GM19438 (cell line): ENCODE measurements around the gene KCNIP4.

ENCODE experiments used
- ATAC-seq: cut with Tn5 transposase; IDR thresholded peaks from one replicate; pipeline ENCODE4 v1.9.1; 2021; ENCODE audit warnings: low read depth; ENCODE audit not compliant: unreplicated experiment

Gene KCNIP4

DNA sequence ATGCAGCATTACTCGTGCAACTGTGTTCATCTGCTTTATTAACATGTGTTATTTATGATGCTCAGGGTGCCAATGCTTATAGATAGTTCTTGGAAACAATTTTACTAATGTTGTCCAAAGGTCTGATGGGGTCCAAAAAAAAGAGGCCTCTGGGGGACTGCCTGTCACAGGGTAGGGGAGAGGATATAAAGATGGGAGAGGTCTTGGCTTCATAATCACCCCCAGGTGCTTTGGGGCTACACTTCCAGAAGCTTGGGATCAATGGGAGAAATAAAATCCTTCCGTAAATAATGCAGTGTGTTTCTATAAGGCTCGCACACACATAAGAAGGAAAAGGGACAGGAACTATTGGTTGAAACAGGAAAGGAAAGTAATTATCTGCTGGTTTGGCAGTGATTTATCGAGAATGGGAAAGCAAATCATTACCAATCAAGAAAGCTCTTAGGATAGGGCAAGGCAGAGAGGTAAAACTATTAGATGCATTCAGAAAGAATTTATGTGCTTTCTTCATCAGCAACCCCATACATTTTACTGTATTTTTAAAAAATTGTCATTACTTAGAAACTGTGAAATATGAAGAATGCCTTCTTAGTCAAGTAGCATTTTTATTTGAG is 677.0 kb downstream of the KCNIP4 start:
- no peak for ATAC-seq

DNA sequence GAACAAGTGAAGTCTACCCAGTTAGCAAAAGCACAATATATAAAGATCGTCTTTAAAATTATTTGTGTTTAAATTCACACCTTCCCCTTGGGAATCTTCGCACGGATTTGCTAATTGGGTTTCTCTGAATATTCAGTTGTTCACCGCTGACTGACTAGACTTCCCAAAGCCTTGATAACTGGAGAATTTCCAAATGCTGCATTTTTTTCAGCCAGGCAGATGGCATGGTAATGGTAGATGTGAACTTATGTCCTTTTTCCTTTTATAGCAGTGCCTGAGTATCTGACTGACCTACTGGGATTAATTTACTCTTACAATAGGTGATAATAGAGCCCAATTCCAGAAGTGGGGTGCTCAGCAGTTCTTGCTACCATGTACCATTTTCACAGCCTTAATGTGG is 700.2 kb downstream of the KCNIP4 start:
- ATAC-seq: no peak

DNA sequence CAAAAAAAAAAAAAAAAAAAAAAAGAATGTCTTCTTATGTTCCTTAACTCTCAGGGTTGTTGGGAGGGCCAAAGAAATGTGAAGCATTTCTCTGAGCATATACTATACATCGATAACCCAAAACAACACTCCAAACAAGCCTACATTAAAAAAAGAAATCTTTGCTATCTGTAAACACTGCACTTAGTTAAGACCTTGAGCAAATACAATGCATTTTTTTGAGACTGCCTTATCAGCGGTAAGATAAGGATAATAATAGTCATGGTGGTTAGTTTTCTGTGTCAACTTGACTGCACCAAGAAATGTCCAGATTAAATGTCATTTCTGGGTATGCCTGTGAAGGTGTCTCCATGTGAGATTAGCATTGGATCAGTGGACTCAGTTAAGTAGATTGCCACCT is 706.4 kb downstream of the KCNIP4 start:
- no peak for ATAC-seq

DNA sequence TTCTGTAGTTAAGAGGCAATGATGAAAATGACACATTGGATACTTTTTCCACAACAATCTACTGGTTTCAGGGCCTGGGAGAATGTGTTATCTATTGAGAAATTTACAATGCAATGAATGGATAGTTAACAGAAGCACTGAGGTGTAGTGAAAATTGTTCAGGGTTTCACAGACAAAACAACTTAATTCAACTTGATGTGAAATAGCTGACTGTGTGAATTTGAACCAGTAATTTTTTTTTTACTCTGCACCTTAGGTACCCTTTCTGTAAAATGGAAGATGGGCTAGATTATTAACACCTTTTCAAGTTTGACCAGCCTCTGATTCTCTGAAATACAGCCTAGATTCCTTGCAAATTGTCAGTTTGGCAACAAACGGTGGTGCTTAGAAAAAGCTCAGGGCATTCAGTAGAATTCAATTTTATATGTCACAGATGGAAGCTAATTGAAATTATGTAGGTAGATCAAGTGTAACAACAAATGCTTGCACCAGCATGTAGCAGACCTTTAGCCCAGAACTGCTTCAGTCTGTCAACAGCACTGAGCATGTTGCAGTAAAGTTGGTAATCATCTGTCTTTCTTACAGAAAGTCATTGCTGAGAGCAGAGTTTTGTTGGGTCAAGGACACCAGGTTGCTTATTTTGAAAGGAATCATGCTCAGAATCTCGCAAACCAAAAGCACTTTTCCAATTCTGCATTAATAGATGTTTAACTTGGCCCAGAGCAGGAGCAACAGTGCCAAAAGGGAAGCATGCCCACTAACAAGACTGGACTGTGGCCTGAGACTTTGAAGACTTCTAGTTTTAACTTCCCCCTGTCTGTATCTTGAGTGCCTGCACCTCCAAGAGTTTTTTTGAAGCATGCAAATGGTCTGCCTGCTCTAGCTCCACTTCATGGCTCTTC is 721.7 kb downstream of the KCNIP4 start:
- no peak for ATAC-seq

DNA sequence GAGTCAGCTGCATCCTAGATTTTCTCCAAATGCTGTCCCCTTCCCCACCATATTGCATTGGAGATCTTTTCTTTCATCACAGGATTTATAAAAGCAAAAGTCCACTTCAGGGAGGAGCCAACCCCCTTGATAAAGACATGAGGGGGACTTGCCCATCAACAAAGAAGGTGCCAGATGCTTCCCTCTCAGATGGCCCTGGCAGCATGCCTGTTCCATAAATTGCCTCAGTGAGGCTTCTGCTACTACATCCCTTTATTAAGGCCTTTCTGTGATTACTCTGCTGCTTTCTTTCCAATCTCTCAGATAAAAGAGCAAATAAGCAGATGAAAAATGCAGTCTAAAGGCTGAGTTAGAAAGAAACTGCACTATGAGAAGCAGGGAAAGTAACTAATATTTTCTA is 736.7 kb downstream of the KCNIP4 start:
- no peak for ATAC-seq

DNA sequence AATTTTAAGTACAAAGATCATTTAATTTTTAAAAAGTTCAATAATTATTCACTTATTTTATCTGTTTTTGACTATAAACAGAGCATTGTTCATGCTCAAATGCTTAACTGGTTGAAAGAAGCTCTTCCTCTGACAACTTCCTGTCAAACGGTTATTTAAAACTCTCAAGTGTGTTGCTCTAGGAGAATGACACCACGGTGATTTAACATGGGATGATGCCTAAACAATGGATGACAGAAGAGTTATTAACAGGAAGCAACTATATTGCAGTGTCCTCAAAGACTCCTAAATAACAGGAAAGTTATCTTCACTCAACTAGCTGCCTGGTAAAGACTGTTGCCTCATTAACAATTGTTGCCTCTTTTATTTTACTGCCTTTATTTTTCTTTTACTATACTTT is 738.7 kb downstream of the KCNIP4 start:
- ATAC-seq: no peak

DNA sequence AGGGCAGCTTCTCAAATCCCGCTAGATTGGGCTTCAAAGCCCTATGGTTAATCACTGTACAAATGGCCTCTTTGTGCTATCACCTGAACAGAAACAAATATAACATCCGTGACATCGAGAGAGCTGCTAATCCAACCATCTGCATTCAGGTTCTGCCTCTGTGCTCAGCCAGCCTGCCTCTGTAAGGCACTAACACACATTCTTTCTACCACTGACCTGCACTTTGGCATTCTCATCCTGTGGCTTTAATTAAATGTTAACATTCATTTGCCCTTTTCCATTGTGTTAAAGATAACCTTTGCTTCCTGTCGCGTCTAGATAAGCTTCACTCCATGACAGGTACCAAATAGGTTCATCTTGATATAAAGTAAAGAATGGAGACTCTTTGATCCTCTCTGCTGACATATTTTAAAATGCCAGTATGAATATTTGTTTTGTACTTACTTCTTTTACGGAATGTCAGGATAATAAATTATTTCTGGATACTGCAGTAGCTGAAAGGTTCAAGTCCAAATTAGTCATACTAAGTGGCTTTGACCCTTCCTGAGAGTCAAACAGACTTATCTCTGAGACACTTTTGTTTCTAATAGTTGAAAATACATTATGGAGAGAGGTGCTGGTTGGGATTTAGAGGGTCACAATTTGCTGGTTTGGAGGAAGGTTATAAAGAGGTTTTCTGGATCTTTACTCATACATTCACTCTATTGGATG is 742.6 kb downstream of the KCNIP4 start:
- ATAC-seq: no peak

DNA sequence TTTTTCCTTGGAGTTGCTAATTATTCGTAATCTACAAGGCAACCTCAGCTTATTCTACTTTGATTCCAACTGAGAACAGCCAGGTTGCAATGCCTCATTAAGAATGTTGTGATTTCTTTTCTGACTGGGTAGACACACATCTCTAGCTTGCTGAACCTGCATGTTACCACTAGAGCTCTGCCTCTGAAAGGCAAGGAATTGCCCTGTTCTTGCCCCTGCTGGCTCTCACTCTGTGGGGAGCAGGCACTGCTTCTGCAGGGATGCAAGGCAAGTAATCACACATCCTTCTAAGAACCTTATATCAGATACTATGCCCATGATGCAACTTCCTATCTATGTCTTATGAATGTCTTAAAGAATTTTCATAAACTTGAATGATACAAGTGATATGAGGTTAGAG is 745.2 kb downstream of the KCNIP4 start:
- no peak for ATAC-seq

DNA sequence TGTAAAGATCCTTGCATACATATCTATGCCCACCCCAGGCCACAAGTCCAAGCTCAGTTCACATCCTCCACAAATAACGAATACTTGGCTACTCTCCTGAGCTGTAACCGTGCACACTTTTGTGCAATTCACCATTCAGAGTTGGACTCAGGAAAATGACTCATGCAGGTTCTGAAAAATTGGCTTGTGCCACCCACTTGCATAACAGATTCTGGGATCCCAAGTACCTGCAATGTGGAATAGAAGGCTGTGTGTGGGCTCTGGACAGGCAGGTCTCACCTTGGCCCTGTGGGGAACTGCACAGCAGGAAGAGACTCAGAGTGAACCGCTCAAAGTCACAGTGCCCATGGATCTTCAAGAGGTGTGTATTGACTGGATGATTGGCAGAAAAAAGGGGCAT is 745.6 kb downstream of the KCNIP4 start:
- no peak for ATAC-seq

DNA sequence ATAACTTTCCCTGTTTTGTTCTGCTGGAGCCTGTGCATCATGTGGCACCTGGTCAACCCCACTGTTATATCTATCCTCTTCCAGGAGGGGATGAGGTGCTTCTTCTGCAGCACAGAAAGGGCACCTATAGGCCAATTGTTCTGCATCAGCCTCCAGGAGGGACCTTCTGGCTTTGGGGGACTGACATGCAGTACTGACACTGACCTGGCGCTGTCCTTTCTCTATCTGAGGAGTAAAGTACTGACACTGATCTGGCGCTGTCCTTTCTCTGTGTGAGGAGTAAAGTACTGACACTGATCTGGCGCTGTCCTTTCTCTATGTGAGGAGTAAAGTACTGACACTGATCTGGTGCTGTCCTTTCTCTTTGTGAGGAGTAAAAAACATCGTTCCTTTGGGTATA is 749.9 kb downstream of the KCNIP4 start:
- ATAC-seq: no peak

DNA sequence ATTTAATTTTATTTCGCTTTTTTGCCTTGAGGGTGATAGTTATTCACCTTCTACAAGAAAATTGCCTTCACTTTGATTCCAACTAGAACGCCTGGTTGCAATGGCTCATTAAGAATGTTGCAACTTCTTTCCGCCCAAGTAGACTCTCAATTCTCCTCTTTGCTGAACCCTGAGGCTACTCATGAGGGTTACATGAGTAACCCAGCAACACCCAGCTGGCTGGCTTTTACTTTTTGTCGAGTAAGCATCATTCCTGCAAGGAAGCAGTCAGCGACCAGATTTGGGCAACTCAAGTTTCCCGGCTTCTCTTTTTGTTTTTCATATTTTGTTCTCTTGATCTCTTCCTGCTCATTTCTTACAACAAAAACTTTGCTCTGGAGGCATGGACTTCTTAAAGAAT is 752.9 kb downstream of the KCNIP4 start:
- ATAC-seq: no peak

DNA sequence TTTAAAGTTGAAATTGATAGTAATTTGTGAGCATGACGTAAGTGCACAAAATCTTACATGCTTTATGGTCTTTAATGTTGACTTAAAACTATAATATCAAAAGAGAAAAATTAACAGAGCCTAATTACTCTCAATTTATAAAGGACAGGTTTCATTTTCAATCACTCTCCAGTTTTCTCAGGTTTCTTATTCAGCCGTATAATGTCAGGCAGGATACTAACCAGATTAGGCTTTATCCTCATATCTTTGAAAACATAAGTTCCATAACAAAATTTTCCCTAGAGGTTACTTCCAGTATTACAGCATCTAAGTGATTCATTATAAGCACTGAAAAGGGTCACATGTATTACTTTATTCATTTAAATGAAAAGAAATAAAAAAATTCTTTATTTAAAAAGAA is 756.2 kb downstream of the KCNIP4 start:
- ATAC-seq: no peak

DNA sequence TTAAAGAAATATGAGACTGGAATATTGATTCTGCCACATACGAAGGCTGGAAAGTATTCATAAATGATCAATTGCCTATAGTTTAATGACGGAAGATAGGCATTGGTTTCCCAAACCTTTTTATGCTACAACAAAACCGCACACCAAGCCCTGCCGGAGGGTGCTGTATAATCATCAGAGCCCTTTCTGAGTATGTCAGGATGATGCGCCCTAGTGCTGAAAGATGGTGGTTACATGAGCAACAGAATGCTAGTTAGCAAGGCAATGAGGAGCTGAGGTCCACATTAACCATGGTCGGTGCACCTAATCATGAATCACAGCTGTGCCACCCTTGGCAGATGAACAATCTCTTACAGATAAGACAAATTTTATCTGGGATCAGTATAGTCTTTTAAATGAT is 757.3 kb downstream of the KCNIP4 start:
- ATAC-seq: no peak

DNA sequence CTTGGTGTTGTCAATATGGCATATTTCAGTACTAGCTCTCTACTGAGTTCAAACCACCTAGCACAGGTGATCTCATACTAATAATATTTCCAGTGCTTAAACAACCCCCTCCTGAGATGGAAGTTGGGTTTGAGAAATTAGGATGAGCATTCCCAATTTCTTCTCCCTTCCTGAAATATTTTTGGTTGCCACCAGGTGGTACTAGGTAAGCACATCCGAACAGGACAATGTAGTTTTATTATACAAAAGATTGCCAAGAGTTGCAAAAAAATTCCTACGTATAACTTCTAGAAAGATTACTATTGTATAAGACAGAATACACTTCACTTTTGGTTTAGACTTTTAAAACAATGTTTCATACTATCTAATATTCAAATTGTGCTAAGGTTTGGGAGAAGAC is 763.8 kb downstream of the KCNIP4 start:
- ATAC-seq: no peak

DNA sequence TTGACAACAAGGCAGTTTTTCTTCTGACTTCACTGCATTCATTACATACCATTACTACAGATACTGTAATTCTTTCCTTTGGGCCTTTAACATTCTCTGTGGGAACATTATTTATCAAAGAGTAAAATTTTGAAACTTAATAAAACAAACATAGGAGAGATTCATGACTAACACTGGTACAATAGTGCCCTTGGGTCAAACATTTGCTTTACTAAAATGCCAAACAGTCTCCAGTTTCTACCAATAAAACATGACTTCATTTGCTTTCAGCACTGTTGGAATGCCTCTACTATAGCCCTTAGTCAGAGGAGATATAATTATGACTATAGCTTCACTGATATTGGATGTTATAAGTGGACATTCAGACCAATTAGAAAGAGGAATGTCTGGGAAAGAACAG is 766.9 kb downstream of the KCNIP4 start:
- ATAC-seq: no peak

DNA sequence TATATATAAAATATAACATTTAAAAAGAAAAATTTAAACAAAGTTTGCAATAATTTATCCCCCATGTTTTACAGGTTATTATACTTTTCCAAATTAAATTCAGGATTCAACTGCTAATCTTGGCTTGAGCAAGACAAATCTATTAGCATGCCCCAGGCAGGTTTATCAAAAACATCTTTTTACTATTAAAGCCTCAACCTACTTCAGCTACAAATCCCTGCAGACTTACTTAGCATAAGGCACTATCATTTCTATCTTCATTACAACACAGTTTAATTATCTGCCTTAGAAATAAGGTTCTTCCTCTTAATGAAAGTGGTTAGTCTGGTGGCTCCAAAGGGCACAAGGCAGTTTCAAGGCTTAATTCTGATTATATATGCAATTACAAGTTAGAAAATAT is 770.7 kb downstream of the KCNIP4 start:
- no peak for ATAC-seq

DNA sequence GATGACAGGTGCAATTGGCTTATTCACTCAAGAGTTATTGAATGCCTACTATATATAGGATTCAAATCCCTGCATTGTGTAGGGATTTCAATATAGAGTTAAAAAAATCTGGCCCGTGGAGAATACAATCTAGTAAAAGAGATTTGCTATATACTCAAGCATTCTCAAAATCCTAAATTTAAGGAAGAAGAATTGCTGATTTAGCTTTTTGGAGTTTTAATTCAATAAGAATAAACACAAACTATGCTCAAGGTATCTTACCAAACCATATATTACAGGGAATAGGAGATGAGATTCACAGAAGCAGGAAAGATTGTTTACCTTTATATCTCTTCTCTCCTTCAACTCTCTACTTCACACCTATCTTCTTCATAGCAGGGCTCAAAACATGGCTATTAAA is 771.5 kb downstream of the KCNIP4 start:
- ATAC-seq: no peak

DNA sequence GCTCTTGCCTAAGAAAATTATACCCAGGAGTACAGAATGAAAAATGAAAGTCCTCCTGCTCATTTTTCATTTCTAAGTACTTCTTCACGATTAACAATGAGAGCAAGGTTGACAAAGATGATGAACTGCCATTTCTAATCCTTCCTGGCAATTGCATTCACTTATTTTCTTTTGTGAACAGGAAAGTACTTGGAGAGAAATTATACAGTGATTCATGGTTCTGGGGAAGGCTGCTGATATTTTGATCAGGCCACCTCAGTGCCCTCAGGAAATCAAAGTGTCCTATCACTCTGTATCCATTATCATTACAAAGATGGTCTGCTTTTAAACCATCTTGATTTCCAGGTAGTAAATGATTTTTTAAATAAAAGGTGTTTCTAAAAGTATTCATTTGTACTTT is 780.9 kb downstream of the KCNIP4 start:
- ATAC-seq: no peak

DNA sequence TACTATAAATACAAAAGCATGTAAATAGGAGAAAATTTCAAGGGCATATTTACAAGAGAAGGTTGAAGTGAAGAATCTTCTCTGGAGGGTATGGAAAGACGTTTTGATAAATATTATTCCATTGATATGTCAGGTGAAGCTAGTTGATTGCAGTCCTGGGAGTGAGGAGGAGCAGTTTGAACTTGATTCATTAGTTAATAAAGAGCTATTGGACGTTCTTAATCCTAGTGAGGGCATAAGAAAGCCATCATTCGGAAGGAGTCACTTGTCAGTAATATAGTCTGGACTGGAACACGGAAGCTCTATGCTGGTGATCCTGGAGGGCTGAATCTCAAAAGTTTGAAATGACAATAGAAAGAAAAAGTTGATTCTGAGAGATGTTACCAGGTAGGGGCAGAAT is 793.2 kb downstream of the KCNIP4 start:
- no peak for ATAC-seq

DNA sequence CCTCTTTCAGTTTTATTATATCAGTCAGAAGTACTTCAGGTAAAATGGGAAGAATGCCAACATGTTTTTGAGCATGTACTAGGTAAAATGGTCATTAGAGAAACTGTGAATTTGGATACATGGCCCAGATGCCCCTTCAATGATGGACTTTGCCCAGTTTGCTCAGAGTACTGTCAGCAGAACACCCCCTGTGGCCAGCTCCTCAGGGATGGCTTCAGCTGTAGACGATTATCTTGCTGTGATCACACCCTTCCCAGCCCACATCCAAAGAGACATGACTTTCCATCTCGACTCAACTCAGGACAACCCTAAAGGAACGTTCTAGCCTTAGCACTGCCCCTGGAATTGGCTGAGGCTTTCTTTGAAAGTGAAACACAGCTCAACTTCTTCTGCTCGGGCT is 809.2 kb downstream of the KCNIP4 start:
- no peak for ATAC-seq

DNA sequence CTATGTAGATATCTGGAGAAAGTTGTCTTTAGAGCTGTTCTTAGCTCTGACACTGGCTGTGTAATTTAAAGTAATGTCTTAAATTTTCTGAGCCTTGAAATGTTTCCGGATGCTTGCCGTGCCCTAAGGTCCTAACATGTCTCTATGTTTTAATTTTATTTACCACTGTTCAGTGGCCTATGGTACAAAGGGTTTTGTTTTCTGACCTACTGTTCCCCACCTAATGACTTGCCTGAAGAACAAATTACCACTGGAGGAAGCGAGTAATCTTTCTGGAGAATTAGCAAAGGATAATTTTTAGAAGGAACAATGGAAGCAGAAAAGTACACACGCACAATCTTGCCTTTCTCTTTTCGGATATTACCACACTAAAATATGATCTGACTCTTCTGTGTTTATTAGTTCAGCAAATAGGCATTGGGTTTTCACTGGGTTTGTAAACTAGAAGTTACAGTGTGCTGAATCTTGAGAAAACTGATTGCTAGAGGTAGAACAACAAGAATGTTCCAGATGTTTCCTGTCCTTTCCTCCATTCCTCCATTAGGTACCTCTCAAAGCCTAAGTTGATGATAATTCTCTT is 812.4 kb downstream of the KCNIP4 start:
- ATAC-seq: no peak
